Measurements from ENCODE around the gene EPC1. TPM values are rescaled to one million over a fixed set of nuclear protein-coding genes. Genes with fewer than 3 reads are reported as not detected.

The EPC1 gene
- total and polyA plus RNA-seq, 10 of the 15 experiments (the other 5 are each of a cell fraction or from before 2014, with no cell fraction given): 6.8 to 59.2 (median 19.4) TPM

DNA sequence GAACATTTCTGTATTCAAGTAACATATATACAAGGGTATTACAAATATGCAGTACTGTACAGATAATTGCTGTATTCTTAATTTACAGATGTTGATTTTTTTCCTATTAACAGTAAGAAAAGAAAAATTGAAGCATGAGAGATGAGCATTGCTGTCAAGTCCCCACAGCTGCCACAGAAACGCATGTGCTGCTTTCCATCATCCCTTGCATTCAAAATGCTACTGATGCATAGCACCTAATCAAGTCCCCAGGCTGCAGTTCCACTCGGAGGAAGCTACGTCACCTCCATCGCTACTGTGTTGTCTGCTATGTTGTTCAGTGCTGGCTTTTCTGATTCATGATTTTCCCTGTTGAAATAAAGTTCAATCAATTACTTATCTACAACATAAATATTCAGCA lies 78.2 kb downstream of the EPC1 start:
- in situ Hi-C loops (cut with MboI) (no loop called here), intact Hi-C loops (cut with micrococcal nuclease; ENCODE audit: unreplicated experiment) (no loop called here)
- Histone ChIP-seq H3K27ac (ENCODE audit: control insufficient read depth, insufficient read depth) (no peak overlapping the region), H3K4me1 (ENCODE audit: control insufficient read depth, insufficient read depth, low read length) (no peaks in the 10 kb centered on the region), H3K4me3 (no peak overlapping the region), H4K20me1 (ENCODE audit: control insufficient read depth, insufficient read depth) (no peaks in the 10 kb centered on the region), H2AFZ (ENCODE audit: control insufficient read depth, low read depth, low read length) (no peak overlapping the region), H3K27me3 (replicated peaks in 1 of 2; ENCODE audit: control insufficient read depth in 2 of 2, insufficient read depth in 2 of 2, low read length in 1 of 2) (no peaks in the 10 kb centered on the region), H3K9ac (ENCODE audit: control insufficient read depth, insufficient read depth, low read length) (no peak overlapping the region), H3K4me2 (ENCODE audit: control insufficient read depth, insufficient read depth) (no peak overlapping the region), H3K36me3 (ENCODE audit: control insufficient read depth in 2 of 2, insufficient read depth in 2 of 2, low read length in 1 of 2) (peaks cover 4 to 27% of the 10 kb centered on the region in 2 experiments), H3K79me2 (ENCODE audit: control insufficient read depth, insufficient read depth, low read length) (no peaks in the 10 kb centered on the region), H3K9me3 (replicated peaks; ENCODE audit: control insufficient read depth, insufficient read depth, low read length) (no peaks in the 10 kb centered on the region)
- no TSS peak for BruUV-seq (replicated peaks)
- ChIA-PET RAD21 (ENCODE audit: unreplicated experiment) (interaction anchor here (1.0 kb wide), 1 partner anchor 77 kb away, joined by 3 read pairs; no protein-coding TSS in a partner anchor), SMC1A (ENCODE audit: uncharacterized antibody, unreplicated experiment) (interaction anchor here (0.7 to 1.3 kb wide), 5 partner anchors 9 to 77 kb away, joined by 3 to 4 read pairs (median 4); no protein-coding TSS in a partner anchor), POLR2A (no interaction called here), CTCF (interaction anchor here (0.7 kb wide), 1 partner anchor 14 kb away, joined by 3 read pairs; no protein-coding TSS in a partner anchor)
- FAIRE-seq (no peak), DNase-seq (ENCODE audit: low read depth, low spot score) (no peak), ATAC-seq (no peak)
- WGBS (ENCODE audit: insufficient coverage, insufficient replicate concordance, low lambda C conversion rate, missing lambda C conversion rate): 96% methylated on average over 4 of the region's 4 CpGs
- TF ChIP-seq RB1 (IDR thresholded peaks at IDR 0.05; ENCODE audit: borderline replicate concordance) (no peak), BHLHE40 (IDR thresholded peaks at IDR 0.05; ENCODE audit: borderline replicate concordance in 1 of 2, low read depth in 2 of 2, low read length in 1 of 2) (no peak), HCFC1 (IDR thresholded peaks at IDR 0.05; ENCODE audit: low read length) (no peak), YY1 (IDR thresholded peaks at IDR 0.05; ENCODE audit: low read depth, low read length) (no peak), PAX5 (IDR thresholded peaks at IDR 0.05; ENCODE audit: borderline replicate concordance, low read depth, low read length) (no peak), MXI1 (IDR thresholded peaks at IDR 0.05; ENCODE audit: low read depth, low read length) (no peak), RBBP5 (conservative IDR thresholded peaks at IDR 0.05) (no peak), ZNF274 (IDR thresholded peaks at IDR 0.05; ENCODE audit: insufficient read depth, insufficient read length) (no peak), MYB (IDR thresholded peaks at IDR 0.05; ENCODE audit: borderline replicate concordance, low read depth, low read length) (no peak), POU2F2 (IDR thresholded peaks at IDR 0.05; ENCODE audit: borderline replicate concordance, low read depth, low read length) (no peak)
- TF ChIP-seq, protein P1, sequence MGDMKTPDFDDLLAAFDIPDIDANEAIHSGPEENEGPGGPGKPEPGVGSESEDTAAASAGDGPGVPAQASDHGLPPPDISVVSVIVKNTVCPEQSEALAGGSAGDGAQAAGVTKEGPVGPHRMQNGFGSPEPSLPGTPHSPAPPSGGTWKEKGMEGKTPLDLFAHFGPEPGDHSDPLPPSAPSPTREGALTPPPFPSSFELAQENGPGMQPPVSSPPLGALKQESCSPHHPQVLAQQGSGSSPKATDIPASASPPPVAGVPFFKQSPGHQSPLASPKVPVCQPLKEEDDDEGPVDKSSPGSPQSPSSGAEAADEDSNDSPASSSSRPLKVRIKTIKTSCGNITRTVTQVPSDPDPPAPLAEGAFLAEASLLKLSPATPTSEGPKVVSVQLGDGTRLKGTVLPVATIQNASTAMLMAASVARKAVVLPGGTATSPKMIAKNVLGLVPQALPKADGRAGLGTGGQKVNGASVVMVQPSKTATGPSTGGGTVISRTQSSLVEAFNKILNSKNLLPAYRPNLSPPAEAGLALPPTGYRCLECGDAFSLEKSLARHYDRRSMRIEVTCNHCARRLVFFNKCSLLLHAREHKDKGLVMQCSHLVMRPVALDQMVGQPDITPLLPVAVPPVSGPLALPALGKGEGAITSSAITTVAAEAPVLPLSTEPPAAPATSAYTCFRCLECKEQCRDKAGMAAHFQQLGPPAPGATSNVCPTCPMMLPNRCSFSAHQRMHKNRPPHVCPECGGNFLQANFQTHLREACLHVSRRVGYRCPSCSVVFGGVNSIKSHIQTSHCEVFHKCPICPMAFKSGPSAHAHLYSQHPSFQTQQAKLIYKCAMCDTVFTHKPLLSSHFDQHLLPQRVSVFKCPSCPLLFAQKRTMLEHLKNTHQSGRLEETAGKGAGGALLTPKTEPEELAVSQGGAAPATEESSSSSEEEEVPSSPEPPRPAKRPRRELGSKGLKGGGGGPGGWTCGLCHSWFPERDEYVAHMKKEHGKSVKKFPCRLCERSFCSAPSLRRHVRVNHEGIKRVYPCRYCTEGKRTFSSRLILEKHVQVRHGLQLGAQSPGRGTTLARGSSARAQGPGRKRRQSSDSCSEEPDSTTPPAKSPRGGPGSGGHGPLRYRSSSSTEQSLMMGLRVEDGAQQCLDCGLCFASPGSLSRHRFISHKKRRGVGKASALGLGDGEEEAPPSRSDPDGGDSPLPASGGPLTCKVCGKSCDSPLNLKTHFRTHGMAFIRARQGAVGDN (IDR thresholded peaks at IDR 0.05): no peak
- TF ChIP-seq, protein P2, sequence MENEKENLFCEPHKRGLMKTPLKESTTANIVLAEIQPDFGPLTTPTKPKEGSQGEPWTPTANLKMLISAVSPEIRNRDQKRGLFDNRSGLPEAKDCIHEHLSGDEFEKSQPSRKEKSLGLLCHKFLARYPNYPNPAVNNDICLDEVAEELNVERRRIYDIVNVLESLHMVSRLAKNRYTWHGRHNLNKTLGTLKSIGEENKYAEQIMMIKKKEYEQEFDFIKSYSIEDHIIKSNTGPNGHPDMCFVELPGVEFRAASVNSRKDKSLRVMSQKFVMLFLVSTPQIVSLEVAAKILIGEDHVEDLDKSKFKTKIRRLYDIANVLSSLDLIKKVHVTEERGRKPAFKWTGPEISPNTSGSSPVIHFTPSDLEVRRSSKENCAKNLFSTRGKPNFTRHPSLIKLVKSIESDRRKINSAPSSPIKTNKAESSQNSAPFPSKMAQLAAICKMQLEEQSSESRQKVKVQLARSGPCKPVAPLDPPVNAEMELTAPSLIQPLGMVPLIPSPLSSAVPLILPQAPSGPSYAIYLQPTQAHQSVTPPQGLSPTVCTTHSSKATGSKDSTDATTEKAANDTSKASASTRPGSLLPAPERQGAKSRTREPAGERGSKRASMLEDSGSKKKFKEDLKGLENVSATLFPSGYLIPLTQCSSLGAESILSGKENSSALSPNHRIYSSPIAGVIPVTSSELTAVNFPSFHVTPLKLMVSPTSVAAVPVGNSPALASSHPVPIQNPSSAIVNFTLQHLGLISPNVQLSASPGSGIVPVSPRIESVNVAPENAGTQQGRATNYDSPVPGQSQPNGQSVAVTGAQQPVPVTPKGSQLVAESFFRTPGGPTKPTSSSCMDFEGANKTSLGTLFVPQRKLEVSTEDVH (IDR thresholded peaks at IDR 0.05; ENCODE audit: low read depth, partially characterized antibody): no peak
- TF ChIP-seq, protein P3, sequence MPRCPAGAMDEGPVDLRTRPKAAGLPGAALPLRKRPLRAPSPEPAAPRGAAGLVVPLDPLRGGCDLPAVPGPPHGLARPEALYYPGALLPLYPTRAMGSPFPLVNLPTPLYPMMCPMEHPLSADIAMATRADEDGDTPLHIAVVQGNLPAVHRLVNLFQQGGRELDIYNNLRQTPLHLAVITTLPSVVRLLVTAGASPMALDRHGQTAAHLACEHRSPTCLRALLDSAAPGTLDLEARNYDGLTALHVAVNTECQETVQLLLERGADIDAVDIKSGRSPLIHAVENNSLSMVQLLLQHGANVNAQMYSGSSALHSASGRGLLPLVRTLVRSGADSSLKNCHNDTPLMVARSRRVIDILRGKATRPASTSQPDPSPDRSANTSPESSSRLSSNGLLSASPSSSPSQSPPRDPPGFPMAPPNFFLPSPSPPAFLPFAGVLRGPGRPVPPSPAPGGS (IDR thresholded peaks at IDR 0.05; ENCODE audit: borderline replicate concordance, insufficient read depth, low read depth, low read length, poor library complexity, severe bottlenecking): no peak
- TF ChIP-seq, protein P4, sequence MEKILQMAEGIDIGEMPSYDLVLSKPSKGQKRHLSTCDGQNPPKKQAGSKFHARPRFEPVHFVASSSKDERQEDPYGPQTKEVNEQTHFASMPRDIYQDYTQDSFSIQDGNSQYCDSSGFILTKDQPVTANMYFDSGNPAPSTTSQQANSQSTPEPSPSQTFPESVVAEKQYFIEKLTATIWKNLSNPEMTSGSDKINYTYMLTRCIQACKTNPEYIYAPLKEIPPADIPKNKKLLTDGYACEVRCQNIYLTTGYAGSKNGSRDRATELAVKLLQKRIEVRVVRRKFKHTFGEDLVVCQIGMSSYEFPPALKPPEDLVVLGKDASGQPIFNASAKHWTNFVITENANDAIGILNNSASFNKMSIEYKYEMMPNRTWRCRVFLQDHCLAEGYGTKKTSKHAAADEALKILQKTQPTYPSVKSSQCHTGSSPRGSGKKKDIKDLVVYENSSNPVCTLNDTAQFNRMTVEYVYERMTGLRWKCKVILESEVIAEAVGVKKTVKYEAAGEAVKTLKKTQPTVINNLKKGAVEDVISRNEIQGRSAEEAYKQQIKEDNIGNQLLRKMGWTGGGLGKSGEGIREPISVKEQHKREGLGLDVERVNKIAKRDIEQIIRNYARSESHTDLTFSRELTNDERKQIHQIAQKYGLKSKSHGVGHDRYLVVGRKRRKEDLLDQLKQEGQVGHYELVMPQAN (conservative IDR thresholded peaks at IDR 0.05): no peak

All from GM12878 (cell line).